Measurements from ENCODE around the gene AP3M1.
"Not testable (repeated sequence)": the region's sequence is repeated elsewhere in the genome, so short reads cannot be mapped to it uniquely, and the experiment has no call there.

The AP3M1 gene, protein sequence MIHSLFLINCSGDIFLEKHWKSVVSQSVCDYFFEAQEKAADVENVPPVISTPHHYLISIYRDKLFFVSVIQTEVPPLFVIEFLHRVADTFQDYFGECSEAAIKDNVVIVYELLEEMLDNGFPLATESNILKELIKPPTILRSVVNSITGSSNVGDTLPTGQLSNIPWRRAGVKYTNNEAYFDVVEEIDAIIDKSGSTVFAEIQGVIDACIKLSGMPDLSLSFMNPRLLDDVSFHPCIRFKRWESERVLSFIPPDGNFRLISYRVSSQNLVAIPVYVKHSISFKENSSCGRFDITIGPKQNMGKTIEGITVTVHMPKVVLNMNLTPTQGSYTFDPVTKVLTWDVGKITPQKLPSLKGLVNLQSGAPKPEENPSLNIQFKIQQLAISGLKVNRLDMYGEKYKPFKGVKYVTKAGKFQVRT

GRCh38 chr10:74150204-74150989 lies at the start of gene AP3M1:
Gene AP3M1, minus strand, starts transcription at chr10:74150828. Its CDS starts 12,449 bp downstream, at chr10:74138379.
- no peak for DNase-seq

DNA sequence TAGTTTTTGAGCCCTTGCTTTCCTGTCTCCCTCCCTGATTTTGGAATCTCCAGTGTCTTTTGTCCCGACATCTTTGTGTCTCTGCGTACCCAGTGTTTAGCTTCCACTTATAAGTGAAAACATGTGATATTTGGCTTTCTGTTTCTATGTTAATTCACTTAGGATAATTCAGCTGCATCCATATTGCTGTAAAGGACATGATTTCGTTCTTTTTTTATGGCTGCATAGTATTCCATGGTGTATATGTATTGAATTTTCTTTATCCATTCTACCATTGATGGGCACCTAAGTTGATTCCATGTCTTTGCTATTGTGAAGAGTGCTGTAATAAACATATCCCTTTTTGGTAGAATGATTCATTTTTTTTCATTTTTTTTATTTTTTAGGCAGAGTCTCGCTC lies 48.7 kb upstream of the AP3M1 start:
- DNase-seq = no peak

DNA sequence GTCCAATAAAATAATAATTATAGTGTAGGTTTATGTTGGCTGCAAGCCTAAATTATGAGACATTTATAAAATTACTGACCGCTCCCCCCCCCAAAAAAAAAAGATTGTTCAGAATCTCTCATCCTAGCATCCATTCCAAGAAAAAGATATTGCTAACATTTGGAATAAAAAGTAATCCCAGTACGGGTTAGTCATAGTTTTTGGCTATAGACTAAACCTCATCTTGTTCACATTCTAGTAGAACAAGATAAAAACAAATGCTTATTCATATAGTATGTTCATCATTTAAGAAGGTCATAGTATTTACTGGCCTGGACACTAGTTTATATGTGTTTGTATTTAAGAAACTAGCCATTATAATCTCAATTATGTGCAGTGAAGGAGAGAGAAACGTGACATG lies 44.4 kb upstream of the AP3M1 start:
- DNase-seq = no peak

- DNase-seq = no peak
Measured at GRCh38 chr10:74194545-74194944, 43.9 kb upstream of the AP3M1 start.

DNA sequence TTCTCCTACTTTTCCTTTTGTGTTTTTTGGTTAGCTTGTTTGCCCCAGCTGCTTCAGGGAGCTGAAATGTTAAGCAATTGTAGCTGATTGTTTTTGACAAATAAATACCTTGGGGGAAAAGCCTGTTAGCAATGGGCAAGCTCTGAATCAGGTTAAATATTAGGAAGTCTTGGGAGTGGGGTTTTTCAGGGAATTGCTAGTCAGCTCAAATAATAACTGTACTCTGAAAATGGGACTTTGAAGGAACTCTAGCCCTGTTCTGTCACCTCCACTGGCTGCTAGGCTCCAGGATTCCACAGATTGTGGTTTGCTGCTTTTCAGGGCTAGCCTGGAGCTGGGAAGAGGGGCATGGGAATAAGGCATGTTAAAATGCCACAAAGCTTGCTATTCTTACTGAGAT lies 39.9 kb upstream of the AP3M1 start:
- DNase-seq = no peak

- no peak for DNase-seq
Measured at GRCh38 chr10:74189999-74190421, 39.4 kb upstream of the AP3M1 start.

DNA sequence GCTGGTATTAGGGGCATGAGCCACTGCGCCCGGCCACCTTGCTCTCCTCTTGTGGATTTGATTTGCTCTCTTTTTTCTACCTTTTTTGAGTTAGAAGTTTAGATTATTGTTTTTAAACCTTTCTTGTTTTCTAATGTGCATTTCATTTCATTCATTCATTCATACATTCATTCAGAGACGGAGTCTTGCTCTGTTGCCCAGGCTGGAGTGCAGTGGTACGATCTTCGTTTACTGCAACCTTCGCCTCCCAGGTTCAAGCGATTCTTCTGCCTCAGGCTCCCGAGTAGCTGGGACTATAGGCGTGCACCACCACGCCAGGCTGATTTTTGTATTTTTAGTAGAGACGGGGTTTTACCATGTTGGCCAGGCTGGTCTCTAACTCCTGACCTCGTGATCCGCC lies 38.0 kb upstream of the AP3M1 start:
- DNase-seq = not testable (repeated sequence)

- DNase-seq = no peak
Measured at GRCh38 chr10:74187237-74187636, 36.6 kb upstream of the AP3M1 start.

DNA sequence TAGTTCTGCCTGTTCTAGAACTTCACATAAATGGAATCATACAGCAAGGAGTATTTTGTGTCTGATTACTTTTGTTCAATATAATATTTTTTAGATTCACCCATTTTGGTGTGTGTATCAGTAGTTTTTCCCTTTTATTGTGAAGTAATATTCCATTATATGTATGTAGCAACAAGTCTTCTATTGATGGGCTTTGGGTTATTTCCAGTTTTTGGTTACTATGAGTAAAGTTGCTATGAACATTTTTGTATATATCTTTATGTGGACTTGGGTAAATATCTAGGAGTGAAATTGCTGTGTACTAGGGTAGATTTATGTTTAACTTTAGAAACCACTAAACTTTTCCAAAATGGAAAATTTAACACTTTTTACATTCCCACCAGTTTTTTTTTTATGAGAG lies 36.0 kb upstream of the AP3M1 start:
- DNase-seq = no peak

GRCh38 chr10:74179111-74179710 lies 28.6 kb upstream of the AP3M1 start:
- no peak for DNase-seq

GRCh38 chr10:74178042-74178791 lies 27.6 kb upstream of the AP3M1 start:
- no peak for DNase-seq

GRCh38 chr10:74177140-74177677 lies 26.6 kb upstream of the AP3M1 start:
- no peak for DNase-seq

DNA sequence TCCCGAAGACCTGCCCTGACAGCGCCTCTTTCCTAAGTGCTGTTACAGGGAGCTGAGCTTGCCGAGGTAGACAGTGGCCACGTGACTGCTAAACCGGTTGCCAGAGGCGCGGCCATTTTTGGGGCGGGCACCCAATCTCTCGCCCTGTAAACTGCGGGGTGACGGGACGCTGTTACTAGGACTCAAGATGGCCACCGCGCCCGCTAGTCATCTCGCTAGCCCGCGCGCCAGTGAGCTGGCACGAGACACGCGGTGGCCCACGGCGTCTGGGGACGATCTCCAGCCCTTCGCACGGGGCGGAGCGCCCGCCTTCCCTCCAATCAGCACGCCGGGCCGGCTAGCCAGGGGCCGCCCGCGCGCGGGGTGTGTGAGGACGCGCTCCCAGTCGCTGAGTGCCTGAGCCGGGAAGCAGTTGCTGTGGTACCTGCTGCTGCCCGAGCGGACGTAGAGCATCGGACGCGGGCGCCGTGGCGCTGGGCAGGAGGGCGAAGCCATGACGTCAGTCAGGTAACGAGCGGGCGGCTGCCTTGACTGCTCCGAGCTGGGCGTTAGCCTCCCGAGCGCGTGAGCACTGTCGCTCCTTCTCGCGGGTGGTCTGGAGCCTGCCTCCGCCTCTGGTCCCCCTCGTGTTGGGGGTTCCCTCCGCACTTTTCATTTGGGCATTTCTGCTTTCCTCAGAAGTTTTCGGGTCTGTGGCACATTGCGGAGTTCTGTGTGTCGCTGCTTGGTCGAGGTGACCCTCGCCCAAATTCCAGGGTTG lies 25.9 kb upstream of the AP3M1 start:
- DNase-seq = peak; percentile 85

- no peak for DNase-seq
Measured at GRCh38 chr10:74175510-74176379, 25.1 kb upstream of the AP3M1 start.

- no peak for DNase-seq
Measured at GRCh38 chr10:74174521-74174920, 23.9 kb upstream of the AP3M1 start.

GRCh38 chr10:74171625-74172024 lies 21.0 kb upstream of the AP3M1 start:
- no peak for DNase-seq

DNA sequence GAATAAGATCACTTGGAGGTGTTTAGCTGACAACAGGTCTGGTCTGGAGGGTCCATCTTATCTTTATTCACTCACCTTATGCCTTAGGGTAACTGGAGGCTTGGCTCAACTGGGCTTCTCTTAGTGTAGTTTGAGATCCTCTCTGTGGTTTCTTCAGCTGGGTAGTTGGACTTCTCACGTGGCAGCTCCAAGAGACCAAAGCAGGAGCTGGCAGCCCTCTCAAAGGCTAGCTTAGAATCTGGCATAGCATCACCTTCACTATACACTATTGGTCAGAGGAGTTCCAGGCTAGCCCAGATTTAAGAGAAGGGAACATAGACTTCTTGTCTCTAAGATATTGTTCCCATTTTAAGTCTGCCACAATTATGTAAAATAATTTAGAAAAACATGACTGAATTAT lies 16.8 kb upstream of the AP3M1 start:
- DNase-seq = no peak

DNA sequence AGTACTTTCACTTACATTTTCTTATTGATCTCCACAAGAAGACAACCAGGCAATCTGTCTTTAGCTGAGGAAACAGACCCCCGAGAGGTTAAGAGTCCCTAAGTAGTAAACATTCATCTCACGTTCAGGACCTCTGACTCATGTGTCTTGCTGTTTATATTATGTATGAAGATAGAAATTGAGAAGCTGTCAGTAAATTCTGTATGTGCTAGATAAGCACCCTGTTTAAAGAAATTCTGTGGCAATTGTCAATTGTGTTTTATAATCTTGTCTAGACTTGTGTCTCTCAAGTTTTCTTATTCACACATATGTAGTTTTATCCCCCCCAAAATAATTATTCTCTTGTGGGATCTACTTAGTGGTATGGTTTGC lies 14.9 kb upstream of the AP3M1 start:
- no peak for DNase-seq

DNA sequence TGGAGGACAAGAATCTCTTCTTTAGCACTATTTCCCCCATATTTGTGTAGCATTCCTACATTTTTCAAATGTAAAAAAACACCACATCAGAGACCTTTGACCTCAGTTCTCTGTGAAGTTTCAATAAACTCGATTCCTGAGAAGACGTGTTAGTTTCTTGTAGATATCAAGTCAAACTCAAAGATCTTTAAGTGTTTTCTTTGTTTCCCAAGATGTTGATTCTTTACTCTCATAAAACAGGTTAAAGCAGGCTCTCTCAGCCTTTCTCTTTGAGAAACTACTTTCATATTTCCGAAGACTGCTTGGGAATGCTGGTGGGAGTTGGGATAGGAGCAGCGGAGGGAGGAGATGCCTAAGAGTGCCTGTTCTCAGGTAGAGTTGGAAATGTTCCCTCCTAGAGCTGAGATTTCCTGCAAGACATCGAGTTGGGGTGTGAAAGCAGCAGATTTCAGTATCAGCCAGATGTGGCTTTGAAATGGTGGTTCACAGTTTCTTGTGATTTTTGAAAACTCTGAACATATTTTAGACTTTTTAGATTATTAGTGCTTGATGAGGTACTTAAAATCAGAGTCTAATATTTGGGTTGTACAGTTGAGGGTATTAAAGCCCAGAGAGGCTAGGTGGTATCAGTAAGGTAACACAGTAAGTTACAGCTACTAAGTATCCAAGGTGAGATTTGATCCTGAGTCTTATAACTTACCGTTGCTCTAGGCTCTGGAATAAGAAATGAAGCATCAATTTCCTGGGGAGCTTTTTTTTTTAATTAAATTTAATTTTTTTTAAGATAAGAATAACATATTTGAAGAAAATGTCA lies 14.3 kb upstream of the AP3M1 start:
- no peak for DNase-seq
